ENCODE measurements around the gene ADAMTS18. TPM values are rescaled to one million over a fixed set of nuclear protein-coding genes. Genes with fewer than 3 reads are reported as not detected.
"Not testable (repeated sequence)": the region's sequence is repeated elsewhere in the genome, so short reads cannot be mapped to it uniquely, and the experiment has no call there.

Gene ADAMTS18
- total RNA-seq, 4 donors from 2014 or later: 2.8 to 21.1 (median 7.8) TPM

DNA sequence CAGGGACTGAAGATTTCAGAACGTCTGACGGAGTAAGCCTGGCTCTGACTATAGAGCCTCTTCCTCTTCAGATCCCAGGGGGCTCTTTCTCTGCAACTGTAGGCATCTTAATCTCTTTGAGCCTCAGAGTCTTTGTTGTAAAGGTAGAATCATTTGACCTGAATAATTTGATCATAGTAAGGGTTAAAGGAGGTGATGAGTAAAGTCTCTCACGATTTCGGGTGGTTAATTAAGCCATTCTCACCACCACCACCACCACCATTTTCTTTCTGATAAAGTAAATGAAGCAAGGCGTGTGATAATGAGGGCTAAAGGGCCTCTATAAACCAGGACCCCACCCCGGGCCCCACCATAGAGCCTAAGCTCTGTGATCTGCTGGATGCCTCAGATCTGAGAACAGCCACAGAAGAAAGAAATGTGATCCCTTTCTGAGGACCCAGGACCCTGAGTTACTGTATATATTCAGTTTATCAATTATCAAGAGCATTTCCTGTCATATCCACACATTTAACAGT lies 33.0 kb upstream of the ADAMTS18 start:
- DNase-seq (ENCODE audit: low spot score) (no peak), ATAC-seq (ENCODE audit: low FRiP score) (no peak)
- no peak for TF ChIP-seq CTCF (IDR thresholded peaks at IDR 0.05)

DNA sequence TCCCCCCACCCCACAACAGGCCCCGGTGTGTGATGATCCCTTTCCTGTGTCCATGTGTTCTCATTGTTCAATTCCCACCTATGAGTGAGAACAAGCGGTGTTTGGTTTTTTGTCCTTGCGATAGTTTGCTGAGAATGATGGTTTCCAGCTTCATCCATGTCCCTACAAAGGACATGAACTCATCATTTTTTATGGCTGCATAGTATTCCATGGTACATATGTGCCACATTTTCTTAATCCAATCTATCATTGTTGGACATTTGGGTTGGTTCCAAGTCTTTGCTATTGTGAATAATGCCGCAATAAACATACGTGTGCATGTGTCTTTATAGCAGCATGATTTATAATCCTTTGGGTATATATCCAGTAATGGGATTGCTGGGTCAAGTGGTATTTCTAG lies 28.8 kb upstream of the ADAMTS18 start:
- DNase-seq (ENCODE audit: low spot score); ATAC-seq (ENCODE audit: low FRiP score): not testable (repeated sequence)

- ATAC-seq (ENCODE audit: low FRiP score) (no peak), DNase-seq (ENCODE audit: low spot score) (no peak)
- TF ChIP-seq CTCF (IDR thresholded peaks at IDR 0.05): no peak
Observed at GRCh38 chr16:77462894-77463293, 28.1 kb upstream of the ADAMTS18 start.

- ATAC-seq (ENCODE audit: low FRiP score): no peak
- DNase-seq (ENCODE audit: low spot score): no peak
- TF ChIP-seq CTCF (IDR thresholded peaks at IDR 0.05): no peak
Observed at GRCh38 chr16:77459534-77460254, 24.9 kb upstream of the ADAMTS18 start.

DNA sequence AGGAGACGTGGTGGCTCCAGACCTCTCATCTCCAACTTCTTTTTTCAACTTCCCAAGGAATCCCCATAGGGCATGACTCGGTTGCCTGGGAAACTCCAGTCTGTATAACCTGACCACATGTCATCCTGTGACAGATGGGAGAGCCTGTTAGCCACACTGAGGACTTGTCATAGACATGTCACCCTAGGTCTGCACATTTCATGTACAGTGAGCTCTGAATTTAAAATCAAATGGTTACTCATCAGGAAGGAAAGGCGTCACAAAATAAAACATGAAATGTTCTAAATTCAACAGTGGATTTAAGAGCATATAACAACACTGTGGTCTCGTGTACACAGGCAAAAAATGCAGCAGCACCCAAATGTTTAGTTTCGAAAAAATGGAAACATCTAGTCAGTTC lies 22.2 kb upstream of the ADAMTS18 start:
- TF ChIP-seq CTCF (IDR thresholded peaks at IDR 0.05): no peak
- ATAC-seq (ENCODE audit: low FRiP score): no peak
- DNase-seq (ENCODE audit: low spot score): no peak

DNA sequence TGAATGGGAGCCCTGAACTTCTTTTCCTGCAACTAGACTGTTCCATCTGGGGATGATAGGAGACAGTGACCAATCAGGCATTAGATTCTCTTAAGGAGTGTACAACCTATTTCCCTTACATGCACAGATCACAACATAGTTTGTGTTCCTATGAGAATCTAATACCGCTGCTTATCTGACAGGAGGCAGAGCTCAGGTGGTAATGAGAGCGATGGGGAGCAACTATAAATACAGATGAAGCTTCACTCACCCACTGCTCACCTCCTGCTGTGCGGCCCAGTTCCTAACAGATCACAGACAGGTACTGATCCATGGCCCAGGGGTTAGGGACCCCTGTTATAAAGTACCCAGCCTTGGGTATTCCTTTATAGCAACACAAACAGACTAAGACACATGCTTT lies 17.4 kb upstream of the ADAMTS18 start:
- no peak for DNase-seq (ENCODE audit: low spot score)
- ATAC-seq (ENCODE audit: low FRiP score): no peak
- no peak for TF ChIP-seq CTCF (IDR thresholded peaks at IDR 0.05)

GRCh38 chr16:77450790-77451487 lies 16.1 kb upstream of the ADAMTS18 start:
- TF ChIP-seq CTCF (IDR thresholded peaks at IDR 0.05): no peak
- ATAC-seq (ENCODE audit: low FRiP score) (no peak), DNase-seq (ENCODE audit: low spot score) (no peak)
